HL-60/S4 (cell line): Measurements from ENCODE around the gene LRFN4.
"Not testable (repeated sequence)": the region's sequence is repeated elsewhere in the genome, so short reads cannot be mapped to it uniquely, and the experiment has no call there.

Experiments used
- in situ Hi-C: fragments of 300-500 bp; cut with MboI; formaldehyde crosslinking; loops from 2 replicates; pipeline ENCODE4 v1.14.3; 2022; ENCODE audit warnings: low sequenced_read_pairs

The LRFN4 gene

GRCh38 chr11:66856496-66857233 is at the start of gene LRFN4:
Gene LRFN4, plus strand, starts transcription at chr11:66857064. Its CDS starts 681 bp downstream, at chr11:66857745.
- in situ Hi-C loops = no loop called here

GRCh38 chr11:66809592-66809991 is 47.3 kb upstream of the LRFN4 start:
- in situ Hi-C loops = no loop called here

GRCh38 chr11:66810576-66811185 is 46.2 kb upstream of the LRFN4 start:
- in situ Hi-C loops = no loop called here

GRCh38 chr11:66814678-66815077 is 42.2 kb upstream of the LRFN4 start:
- in situ Hi-C loops = no loop called here

GRCh38 chr11:66815646-66816045 is 41.2 kb upstream of the LRFN4 start:
- in situ Hi-C loops = no loop called here

- in situ Hi-C loops = no loop called here
Observed at GRCh38 chr11:66818231-66818955, 38.5 kb upstream of the LRFN4 start.

GRCh38 chr11:66820381-66820780 is 36.5 kb upstream of the LRFN4 start:
- in situ Hi-C loops = no loop called here

GRCh38 chr11:66820901-66821300 is 36.0 kb upstream of the LRFN4 start:
- in situ Hi-C loops = no loop called here

- in situ Hi-C loops = no loop called here
Observed at GRCh38 chr11:66823700-66824099, 33.2 kb upstream of the LRFN4 start.

- in situ Hi-C loops = not testable (repeated sequence)
Observed at GRCh38 chr11:66824573-66824972, 32.3 kb upstream of the LRFN4 start.

GRCh38 chr11:66834539-66834845 is 22.4 kb upstream of the LRFN4 start:
- in situ Hi-C loops = loop anchor here (5.0 kb wide), 2 partner anchors 142 to 427 kb away; no protein-coding TSS in a partner anchor

GRCh38 chr11:66834943-66835342 is 21.9 kb upstream of the LRFN4 start:
- in situ Hi-C loops = loop anchor here (5.0 kb wide), 2 partner anchors 143 to 428 kb away; no protein-coding TSS in a partner anchor

GRCh38 chr11:66835768-66836405 is 21.0 kb upstream of the LRFN4 start:
- in situ Hi-C loops = no loop called here

GRCh38 chr11:66840317-66841091 is 16.4 kb upstream of the LRFN4 start:
- in situ Hi-C loops = no loop called here

- in situ Hi-C loops = no loop called here
Observed at GRCh38 chr11:66841861-66842260, 15.0 kb upstream of the LRFN4 start.

- in situ Hi-C loops = no loop called here
Observed at GRCh38 chr11:66842501-66842895, 14.4 kb upstream of the LRFN4 start.

GRCh38 chr11:66842896-66843775 is 13.7 kb upstream of the LRFN4 start, which contains the start of gene RCE1:
Gene RCE1, plus strand, starts transcription at chr11:66843441. Its CDS starts 15 bp downstream, at chr11:66843456.
- in situ Hi-C loops = no loop called here

- in situ Hi-C loops = no loop called here
Observed at GRCh38 chr11:66843776-66844495, 12.9 kb upstream of the LRFN4 start.
